GM19372 (cell line): ENCODE measurements around the gene AGPAT4.

Experiments
- ATAC-seq: cut with Tn5 transposase; IDR thresholded peaks from one replicate; pipeline ENCODE4 v1.9.1; 2021; ENCODE audit warnings: mild to moderate bottlenecking, low read depth, moderate library complexity; ENCODE audit not compliant: unreplicated experiment

Gene AGPAT4

DNA sequence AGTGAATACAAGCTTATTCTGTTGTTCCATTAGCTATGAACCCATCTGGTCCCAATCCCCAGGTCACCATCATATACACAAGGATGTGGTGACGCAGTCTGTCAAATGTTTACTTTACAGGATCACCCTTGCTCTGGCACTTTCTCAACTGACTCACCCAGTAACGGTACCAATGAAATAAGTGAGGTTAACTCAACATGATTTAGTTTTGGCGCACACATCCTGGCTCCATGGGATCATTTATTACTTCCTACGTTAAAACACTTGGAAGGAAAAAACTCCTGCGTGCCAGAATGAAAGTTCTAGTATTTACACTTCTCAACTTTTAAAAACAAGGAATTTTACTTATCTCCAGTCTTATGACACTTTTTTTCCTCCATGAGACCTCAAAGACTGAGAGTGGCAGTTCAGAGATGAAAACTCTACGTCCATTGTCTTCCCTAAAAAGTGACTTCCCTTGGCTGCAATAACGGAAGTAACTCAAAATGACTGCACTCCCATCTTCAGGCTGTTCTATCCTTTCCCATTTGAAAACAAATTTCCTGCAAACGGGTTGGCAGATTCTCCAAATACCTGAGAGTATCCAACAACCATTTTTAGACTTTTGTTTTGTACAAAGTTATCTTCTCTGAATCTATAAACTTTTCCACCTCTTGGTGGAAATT, 15.9 kb downstream of the AGPAT4 start:
- ATAC-seq, result no peak

DNA sequence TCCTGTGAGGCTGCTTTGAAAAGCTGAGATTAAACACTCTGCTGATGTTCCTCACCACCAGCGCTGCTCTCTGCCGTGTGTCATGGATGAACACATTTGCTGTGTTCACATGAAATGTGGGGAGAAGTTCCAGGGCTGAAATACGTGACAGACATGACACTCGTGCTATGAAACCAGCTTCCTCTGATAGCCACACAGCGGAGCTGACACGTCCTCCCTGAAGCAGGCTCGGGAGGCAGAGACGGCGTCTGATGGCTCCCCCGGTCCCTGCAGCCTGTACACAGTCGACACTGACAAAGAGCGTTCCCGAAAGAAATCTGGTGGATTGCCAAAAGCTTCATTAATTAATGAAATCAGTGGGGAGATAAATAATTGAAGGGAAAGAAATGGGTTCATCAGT, 17.5 kb downstream of the AGPAT4 start:
- no peak for ATAC-seq

DNA sequence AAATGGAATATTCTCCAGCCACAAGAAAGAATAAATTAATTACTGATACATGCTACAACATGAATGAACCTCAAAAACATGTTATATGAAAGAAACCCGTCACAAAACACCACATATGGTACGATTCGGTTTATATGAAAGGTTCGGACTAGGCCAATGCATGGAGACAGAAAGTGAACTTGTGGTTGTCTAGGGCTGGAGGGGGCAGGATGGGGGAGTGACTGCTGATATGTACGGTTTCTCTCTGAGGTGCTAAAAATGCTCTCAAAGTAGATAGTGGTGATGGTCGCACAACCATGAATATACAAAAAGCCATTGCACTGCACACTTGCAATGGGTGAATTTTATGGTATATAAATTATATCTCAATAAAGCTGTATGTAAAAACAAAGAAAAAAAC, 18.3 kb downstream of the AGPAT4 start:
- no peak for ATAC-seq

- ATAC-seq, result no peak
These were observed 19.2 kb downstream of the AGPAT4 start for GRCh38 chr6:161254464-161255253.

GRCh38 chr6:161254126-161254463, 19.8 kb downstream of the AGPAT4 start:
- no peak for ATAC-seq

- ATAC-seq, result no peak
These were observed 22.5 kb downstream of the AGPAT4 start for GRCh38 chr6:161251345-161251744.

GRCh38 chr6:161249327-161249726, 24.5 kb downstream of the AGPAT4 start:
- no peak for ATAC-seq

DNA sequence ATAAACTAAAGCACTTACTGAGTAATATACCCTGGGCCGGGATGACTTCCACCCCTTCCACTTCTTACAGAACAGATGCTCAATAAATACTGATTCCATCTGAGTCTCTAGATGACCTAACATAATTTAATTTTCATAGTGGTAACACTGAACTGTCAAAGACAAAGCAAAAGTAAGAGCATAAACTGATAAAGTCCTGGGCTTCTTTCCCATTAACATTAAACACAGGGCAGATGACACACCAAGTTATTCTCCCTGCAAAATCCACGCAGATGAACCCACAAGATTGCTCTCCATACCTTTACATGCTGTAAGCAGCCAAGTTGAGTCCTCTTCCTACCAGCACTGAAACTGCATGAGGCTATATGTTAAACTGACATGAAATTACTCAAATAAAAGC, 27.1 kb downstream of the AGPAT4 start:
- no peak for ATAC-seq

DNA sequence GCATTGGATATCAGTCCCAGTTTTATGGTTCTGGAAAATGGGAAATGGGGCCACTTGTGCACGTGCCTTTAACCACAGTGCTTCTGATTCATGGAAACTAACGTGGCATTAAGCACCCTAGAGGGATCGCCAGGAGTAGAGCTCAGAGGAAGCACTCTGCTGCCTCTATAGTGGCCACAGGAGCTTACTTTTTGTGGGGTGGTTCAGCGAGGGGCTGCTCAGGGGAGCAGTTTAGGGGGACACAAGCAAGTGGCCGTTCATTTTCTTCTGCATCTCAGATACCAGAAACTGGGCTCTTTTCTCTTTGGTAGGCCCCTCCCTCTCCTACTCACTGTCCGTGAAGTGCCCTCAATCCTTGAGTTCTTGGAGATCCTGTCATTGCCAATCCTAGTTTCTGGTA, 28.5 kb downstream of the AGPAT4 start:
- ATAC-seq, result no peak

- no peak for ATAC-seq
These were observed 29.1 kb downstream of the AGPAT4 start for GRCh38 chr6:161244725-161245124.

- ATAC-seq, result no peak
These were observed 30.8 kb downstream of the AGPAT4 start for GRCh38 chr6:161242779-161243693.

DNA sequence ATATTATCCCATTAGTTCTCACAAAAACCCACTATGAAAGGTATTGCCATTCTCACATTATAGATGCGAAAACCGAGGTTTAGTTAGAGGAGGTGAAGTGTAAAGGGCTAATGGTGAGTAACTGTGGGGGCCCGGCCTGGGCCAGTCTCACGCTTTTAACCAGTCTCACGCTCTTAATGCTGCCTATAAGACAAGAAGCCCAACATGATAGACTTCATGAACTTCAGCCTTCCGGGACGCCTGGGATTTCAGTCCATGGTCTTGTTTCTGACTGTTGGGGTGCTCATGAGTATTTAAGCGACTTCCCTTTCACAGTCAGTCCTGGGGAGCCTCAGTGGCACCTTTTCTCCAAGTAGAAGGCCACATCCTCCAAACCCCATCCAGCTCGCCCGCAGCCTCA, 31.7 kb downstream of the AGPAT4 start:
- ATAC-seq, result no peak

- ATAC-seq, result no peak
These were observed 34.9 kb downstream of the AGPAT4 start for GRCh38 chr6:161239001-161239400.

GRCh38 chr6:161238500-161238899, 35.4 kb downstream of the AGPAT4 start:
- ATAC-seq, result no peak

GRCh38 chr6:161238081-161238480, 35.8 kb downstream of the AGPAT4 start:
- no peak for ATAC-seq

DNA sequence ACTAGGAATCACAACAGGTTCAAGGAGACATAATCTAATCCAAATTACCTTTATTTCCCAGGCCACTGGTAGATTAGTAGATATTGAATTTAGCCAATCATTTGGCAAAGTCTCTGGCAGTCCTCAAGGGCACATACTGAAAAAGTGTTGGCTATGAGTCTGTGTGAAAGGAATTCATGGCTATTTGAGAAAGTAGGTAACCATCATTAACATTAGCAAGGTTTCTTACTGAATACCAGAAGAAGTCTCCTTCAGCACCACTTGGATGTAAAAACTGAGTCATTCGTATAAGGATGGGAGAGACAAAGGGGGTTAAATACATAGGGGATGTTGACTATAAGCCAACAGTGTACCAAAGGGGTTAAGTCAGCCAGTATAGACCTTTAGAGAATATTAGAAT, 36.7 kb downstream of the AGPAT4 start:
- no peak for ATAC-seq

GRCh38 chr6:161235776-161236633, 37.9 kb downstream of the AGPAT4 start:
- ATAC-seq, result peak; percentile 64

DNA sequence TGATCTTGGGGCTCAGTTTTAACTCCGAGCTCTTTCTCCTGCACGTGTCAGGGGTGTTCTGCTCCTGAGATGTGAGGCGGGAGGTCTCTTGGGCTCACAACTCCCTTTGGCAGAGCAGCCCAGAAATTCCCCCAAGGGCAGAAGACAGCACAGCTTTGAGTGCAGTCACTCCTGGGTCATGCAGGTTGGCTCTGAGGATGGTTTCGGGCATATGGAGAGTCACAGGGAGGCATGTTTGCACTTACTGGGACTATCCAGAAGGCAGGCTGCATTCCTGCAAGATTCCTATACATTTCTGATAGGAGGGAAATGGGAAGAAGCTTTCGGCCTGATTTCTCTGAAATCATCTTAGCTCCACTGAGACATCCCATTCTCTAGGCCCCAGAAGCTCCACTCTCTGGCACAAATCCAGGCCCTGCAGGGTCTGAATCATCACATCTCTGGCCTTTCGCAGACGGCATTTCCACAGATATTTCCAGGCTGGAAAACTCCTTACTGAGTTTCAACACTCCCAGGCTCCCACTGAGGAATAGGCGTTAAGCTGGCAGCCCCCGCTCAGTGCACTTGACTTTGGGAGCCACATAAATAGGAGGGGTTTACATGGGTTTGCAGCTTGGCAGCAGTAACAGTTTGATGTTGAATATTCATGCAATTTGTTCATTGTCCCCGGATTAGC, 39.7 kb downstream of the AGPAT4 start:
- ATAC-seq, result no peak

- ATAC-seq, result no peak
These were observed 41.4 kb downstream of the AGPAT4 start for GRCh38 chr6:161232467-161232866.

GRCh38 chr6:161232010-161232409, 41.9 kb downstream of the AGPAT4 start:
- no peak for ATAC-seq
